H1 (cell line): ENCODE results near the gene TXNDC5.
"Not testable (repeated sequence)": the region's sequence is repeated elsewhere in the genome, so short reads cannot be mapped to it uniquely, and the experiment has no call there.

Source experiments
- BRCA1 ChIP-seq: IDR thresholded peaks from 2 replicates; pipeline ENCODE4 v1.6.1; 2012; ENCODE audit warnings: low read depth, low read length, improper control_type of control experiment
- CEBPB ChIP-seq: IDR thresholded peaks from 2 replicates; pipeline ENCODE4 v1.6.1; 2012; ENCODE audit warnings: low read depth, low read length
- JUN ChIP-seq: IDR thresholded peaks from 2 replicates; pipeline ENCODE4 v1.6.1; 2011; ENCODE audit warnings: low read depth, mild to moderate bottlenecking, improper control_type of control experiment, low read length
- MAFK ChIP-seq: IDR thresholded peaks from 2 replicates; pipeline ENCODE4 v1.6.1; 2012; ENCODE audit warnings: low read depth, mild to moderate bottlenecking, improper control_type of control experiment, low read length
- NRF1 ChIP-seq: IDR thresholded peaks from 2 replicates; pipeline ENCODE4 v1.6.1; 2011; ENCODE audit warnings: mild to moderate bottlenecking, low read depth, low read length, improper control_type of control experiment
- POLR2A ChIP-seq, 2 experiments: IDR thresholded peaks; 1 replicate in 1 of 2; 2 replicates in 1 of 2; pipeline ENCODE4 v1.6.1; 2011; ENCODE audit warnings: low read depth in 2 of 2, low read length in 2 of 2, mild to moderate bottlenecking in 2 of 2; ENCODE audit errors: control extremely low read depth in 1 of 2
- POLR2AphosphoS5 ChIP-seq: IDR thresholded peaks from 2 replicates; pipeline ENCODE4 v1.6.1; 2011; ENCODE audit warnings: low read depth, low read length
- TF ChIP-seq, protein P1 (sequence below), 3 experiments: IDR thresholded peaks; 1 replicate in 2 of 3; 2 replicates in 1 of 3; pipeline versions ENCODE4 v1.5.1 to v1.6.1; 2011; ENCODE audit warnings: low read length in 3 of 3, mild to moderate bottlenecking in 3 of 3, inconsistent platforms in 2 of 3, low read depth in 1 of 3, moderate library complexity in 1 of 3; ENCODE audit not compliant: insufficient read depth in 1 of 3; ENCODE audit errors: control extremely low read depth in 1 of 3

DNA sequence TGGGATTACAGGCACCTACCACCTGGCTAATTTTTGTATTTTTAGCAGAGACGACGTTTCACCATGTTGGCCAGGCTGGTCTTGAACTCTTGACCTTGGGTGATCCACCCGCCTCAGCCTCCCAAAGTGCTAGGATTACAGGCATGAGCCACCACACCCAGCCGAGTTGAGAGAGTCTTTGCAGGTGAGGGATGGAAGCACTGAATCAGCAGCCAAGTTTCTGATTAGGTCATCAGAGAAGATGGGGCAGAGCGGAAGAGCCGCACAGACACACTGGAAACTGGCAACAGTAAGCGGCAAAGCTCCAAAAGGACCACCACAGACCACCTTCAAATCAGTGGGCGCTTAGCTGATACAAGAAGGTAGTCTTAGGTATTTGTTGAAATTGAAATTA, 12.4 kb downstream of the TXNDC5 start:
- not testable (repeated sequence) for TF ChIP-seq POLR2AphosphoS5; MAFK; POLR2A (IDR thresholded peaks at IDR 0.05; ENCODE audit: control extremely low read depth in 1 of 2, low read depth in 2 of 2, low read length in 2 of 2); JUN; NRF1; BRCA1; CEBPB
- TF ChIP-seq, protein P1, sequence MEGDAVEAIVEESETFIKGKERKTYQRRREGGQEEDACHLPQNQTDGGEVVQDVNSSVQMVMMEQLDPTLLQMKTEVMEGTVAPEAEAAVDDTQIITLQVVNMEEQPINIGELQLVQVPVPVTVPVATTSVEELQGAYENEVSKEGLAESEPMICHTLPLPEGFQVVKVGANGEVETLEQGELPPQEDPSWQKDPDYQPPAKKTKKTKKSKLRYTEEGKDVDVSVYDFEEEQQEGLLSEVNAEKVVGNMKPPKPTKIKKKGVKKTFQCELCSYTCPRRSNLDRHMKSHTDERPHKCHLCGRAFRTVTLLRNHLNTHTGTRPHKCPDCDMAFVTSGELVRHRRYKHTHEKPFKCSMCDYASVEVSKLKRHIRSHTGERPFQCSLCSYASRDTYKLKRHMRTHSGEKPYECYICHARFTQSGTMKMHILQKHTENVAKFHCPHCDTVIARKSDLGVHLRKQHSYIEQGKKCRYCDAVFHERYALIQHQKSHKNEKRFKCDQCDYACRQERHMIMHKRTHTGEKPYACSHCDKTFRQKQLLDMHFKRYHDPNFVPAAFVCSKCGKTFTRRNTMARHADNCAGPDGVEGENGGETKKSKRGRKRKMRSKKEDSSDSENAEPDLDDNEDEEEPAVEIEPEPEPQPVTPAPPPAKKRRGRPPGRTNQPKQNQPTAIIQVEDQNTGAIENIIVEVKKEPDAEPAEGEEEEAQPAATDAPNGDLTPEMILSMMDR (IDR thresholded peaks at IDR 0.05; ENCODE audit: control extremely low read depth in 1 of 3, insufficient read depth in 1 of 3, low read depth in 1 of 3, low read length in 3 of 3): not testable (repeated sequence)
